Measurements from ENCODE around the gene CHI3L2. TPM values are rescaled to one million over a fixed set of nuclear protein-coding genes. Genes with fewer than 3 reads are reported as not detected.

Gene CHI3L2
- total and polyA plus RNA-seq, 10 of the 15 experiments (the other 5 are each of a cell fraction or from before 2014, with no cell fraction given) = 37.1 to 508 (median 98.3) TPM

DNA sequence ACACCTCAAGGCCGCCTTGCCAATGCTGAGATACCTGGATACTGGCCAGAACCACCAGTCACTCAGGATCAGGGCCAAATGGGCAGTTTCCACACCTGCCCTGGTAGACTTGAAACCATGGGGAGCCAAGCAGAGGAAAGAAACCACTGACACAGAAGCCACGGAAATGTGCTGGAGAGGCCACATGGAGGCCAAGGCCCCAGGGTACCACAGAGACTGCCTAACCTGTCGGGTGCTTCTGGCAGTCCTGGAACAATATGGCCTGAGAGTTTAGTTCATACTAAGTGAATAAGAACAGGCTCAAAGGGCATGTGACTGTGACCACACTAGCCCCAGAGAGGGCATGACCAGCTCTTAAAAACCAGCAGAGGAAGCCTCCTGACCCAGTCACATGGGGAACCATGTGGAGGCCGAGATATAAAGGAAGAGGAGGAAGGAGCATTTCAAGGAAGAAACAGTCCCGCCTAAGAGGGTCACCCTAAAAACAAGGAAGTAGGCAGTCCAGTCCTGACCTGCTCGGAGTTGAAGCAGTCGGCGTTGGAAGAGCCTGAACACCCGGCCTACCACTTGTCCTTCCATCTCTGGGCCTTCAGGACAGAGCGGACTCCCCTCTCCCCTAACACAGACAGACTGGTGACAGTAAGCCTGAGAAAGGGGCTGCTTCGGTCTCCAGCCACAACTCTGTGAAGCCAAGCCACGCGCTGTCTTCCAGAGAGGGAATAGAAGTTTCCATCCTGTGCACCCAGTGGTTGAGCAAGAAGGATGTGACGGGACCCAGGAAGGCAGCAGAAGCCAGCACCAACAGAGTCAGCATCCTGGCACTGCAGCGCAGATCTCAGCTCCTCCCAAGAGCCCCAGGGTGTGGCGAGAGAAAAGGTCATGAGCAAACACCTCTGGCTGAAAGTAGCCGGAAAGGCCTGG, 27.4 kb upstream of the CHI3L2 start, which contains the start of gene DENND2D (continued):
- TF ChIP-seq, protein P1, sequence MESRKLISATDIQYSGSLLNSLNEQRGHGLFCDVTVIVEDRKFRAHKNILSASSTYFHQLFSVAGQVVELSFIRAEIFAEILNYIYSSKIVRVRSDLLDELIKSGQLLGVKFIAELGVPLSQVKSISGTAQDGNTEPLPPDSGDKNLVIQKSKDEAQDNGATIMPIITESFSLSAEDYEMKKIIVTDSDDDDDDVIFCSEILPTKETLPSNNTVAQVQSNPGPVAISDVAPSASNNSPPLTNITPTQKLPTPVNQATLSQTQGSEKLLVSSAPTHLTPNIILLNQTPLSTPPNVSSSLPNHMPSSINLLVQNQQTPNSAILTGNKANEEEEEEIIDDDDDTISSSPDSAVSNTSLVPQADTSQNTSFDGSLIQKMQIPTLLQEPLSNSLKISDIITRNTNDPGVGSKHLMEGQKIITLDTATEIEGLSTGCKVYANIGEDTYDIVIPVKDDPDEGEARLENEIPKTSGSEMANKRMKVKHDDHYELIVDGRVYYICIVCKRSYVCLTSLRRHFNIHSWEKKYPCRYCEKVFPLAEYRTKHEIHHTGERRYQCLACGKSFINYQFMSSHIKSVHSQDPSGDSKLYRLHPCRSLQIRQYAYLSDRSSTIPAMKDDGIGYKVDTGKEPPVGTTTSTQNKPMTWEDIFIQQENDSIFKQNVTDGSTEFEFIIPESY (IDR thresholded peaks at IDR 0.05) = no peak
- peak; percentile 68; the same call in 1 of the 2 replicates for TF ChIP-seq SIN3A (IDR thresholded peaks at IDR 0.05; ENCODE audit: low read depth, low read length)
- peak; percentile 30 for TF ChIP-seq SP1 (IDR thresholded peaks at IDR 0.05; ENCODE audit: low read depth, low read length)
- TF ChIP-seq, protein P2, sequence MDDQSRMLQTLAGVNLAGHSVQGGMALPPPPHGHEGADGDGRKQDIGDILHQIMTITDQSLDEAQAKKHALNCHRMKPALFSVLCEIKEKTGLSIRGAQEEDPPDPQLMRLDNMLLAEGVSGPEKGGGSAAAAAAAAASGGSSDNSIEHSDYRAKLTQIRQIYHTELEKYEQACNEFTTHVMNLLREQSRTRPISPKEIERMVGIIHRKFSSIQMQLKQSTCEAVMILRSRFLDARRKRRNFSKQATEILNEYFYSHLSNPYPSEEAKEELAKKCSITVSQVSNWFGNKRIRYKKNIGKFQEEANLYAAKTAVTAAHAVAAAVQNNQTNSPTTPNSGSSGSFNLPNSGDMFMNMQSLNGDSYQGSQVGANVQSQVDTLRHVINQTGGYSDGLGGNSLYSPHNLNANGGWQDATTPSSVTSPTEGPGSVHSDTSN (IDR thresholded peaks at IDR 0.05; ENCODE audit: insufficient replicate concordance, low read depth, low read length) = peak; percentile 13
- TF ChIP-seq, protein P3, sequence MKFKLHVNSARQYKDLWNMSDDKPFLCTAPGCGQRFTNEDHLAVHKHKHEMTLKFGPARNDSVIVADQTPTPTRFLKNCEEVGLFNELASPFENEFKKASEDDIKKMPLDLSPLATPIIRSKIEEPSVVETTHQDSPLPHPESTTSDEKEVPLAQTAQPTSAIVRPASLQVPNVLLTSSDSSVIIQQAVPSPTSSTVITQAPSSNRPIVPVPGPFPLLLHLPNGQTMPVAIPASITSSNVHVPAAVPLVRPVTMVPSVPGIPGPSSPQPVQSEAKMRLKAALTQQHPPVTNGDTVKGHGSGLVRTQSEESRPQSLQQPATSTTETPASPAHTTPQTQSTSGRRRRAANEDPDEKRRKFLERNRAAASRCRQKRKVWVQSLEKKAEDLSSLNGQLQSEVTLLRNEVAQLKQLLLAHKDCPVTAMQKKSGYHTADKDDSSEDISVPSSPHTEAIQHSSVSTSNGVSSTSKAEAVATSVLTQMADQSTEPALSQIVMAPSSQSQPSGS (IDR thresholded peaks at IDR 0.05; ENCODE audit: low read length) = no peak
- no peak for TF ChIP-seq ZNF217 (IDR thresholded peaks at IDR 0.05)
- no peak for TF ChIP-seq NFYA (IDR thresholded peaks at IDR 0.05; ENCODE audit: borderline replicate concordance, low read depth, low read length)
- 0 out of 3 replicates have a peak, but pooled peaks of 1 of the 2 experiments have one; percentile 11 for TF ChIP-seq EGR1 (IDR thresholded peaks at IDR 0.05; ENCODE audit: borderline replicate concordance in 1 of 2, low read depth in 2 of 2, low read length in 2 of 2)
- no peak for TF ChIP-seq BRCA1 (IDR thresholded peaks at IDR 0.05; ENCODE audit: low read depth, low read length)
- TF ChIP-seq MTA3 (IDR thresholded peaks at IDR 0.05; ENCODE audit: borderline replicate concordance, low read length) = no peak
- TF ChIP-seq HDAC6 (IDR thresholded peaks at IDR 0.05; ENCODE audit: unreplicated experiment) = no peak
- peak; percentile 90 for TF ChIP-seq NBN (IDR thresholded peaks at IDR 0.05)
- no peak for TF ChIP-seq PML (IDR thresholded peaks at IDR 0.05; ENCODE audit: low read length)
- TF ChIP-seq TAF1 (IDR thresholded peaks at IDR 0.05; ENCODE audit: borderline replicate concordance, low read depth, low read length) = peak; percentile 83; the same call in 1 of the 2 replicates
- TF ChIP-seq, protein P4, sequence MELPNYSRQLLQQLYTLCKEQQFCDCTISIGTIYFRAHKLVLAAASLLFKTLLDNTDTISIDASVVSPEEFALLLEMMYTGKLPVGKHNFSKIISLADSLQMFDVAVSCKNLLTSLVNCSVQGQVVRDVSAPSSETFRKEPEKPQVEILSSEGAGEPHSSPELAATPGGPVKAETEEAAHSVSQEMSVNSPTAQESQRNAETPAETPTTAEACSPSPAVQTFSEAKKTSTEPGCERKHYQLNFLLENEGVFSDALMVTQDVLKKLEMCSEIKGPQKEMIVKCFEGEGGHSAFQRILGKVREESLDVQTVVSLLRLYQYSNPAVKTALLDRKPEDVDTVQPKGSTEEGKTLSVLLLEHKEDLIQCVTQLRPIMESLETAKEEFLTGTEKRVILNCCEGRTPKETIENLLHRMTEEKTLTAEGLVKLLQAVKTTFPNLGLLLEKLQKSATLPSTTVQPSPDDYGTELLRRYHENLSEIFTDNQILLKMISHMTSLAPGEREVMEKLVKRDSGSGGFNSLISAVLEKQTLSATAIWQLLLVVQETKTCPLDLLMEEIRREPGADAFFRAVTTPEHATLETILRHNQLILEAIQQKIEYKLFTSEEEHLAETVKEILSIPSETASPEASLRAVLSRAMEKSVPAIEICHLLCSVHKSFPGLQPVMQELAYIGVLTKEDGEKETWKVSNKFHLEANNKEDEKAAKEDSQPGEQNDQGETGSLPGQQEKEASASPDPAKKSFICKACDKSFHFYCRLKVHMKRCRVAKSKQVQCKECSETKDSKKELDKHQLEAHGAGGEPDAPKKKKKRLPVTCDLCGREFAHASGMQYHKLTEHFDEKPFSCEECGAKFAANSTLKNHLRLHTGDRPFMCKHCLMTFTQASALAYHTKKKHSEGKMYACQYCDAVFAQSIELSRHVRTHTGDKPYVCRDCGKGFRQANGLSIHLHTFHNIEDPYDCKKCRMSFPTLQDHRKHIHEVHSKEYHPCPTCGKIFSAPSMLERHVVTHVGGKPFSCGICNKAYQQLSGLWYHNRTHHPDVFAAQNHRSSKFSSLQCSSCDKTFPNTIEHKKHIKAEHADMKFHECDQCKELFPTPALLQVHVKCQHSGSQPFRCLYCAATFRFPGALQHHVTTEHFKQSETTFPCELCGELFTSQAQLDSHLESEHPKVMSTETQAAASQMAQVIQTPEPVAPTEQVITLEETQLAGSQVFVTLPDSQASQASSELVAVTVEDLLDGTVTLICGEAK (IDR thresholded peaks at IDR 0.05; ENCODE audit: borderline replicate concordance) = no peak; the same call in 1 of the 2 replicates
- peak; percentile 13; the same call in 1 of the 2 replicates for TF ChIP-seq RAD21 (IDR thresholded peaks at IDR 0.05; ENCODE audit: insufficient read depth, low read depth, low read length)
- no peak for TF ChIP-seq YBX1 (IDR thresholded peaks at IDR 0.05)
- TF ChIP-seq JUND (IDR thresholded peaks at IDR 0.05; ENCODE audit: low read depth, low read length) = no peak
- no peak; the same call in 1 of the 2 replicates for TF ChIP-seq RB1 (IDR thresholded peaks at IDR 0.05; ENCODE audit: borderline replicate concordance)
- TF ChIP-seq YY1 (IDR thresholded peaks at IDR 0.05; ENCODE audit: low read depth, low read length) = 0 out of 2 replicates have a peak, but pooled peaks have one; percentile 20

All from GM12878 (cell line).